Sigmoid colon (tissue), 3 donors: ENCODE data around the gene SPTBN4.

ENCODE experiments used
- POLR2A ChIP-seq, 2 donors: fragments of 450-650 bp; IDR thresholded peaks; one replicate each; pipeline ENCODE4 v1.6.1; 2016; ENCODE audit warnings: antibody characterized with exemption in 2 of 2, mild to moderate bottlenecking in 2 of 2, moderate library complexity in 2 of 2
- TF ChIP-seq, protein P1 (sequence below), 4 experiments: fragments of 450-650 bp in 3 of 4; fragments of 200-600 bp in 1 of 4; IDR thresholded peaks; one replicate each; pipeline ENCODE4 v1.5.1; 2016 to 2019; ENCODE audit warnings: antibody characterized with exemption in 4 of 4, mild to moderate bottlenecking in 3 of 4, moderate library complexity in 2 of 4

DNA sequence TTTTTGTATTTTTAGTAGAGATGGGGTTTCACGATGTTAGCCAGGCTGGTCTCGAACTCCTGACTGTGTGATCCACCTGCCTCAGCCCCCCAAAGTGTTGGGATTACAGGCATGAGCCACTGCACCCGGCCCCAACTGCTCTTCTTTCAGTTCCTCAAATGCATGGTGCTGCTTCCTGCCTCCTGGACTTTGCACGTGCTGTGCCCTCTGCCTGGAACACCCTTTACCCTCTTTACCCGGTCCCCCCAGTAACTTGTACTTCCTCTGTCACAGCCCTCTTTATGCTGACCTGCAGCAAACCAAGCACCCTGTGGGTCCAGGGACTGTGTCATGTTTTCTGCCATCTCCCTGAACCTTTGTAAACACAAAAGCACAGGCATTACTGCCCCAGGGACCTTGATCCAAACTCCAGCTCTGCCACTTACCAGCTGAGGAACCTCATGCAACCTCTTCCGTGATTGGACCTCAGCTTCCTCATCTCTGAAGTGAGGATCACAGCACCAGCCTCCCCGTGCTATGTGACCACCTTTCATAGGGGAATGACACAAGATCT is 5.1 kb upstream of the SPTBN4 start:
- no peak for TF ChIP-seq POLR2A (IDR thresholded peaks at IDR 0.05)
- TF ChIP-seq, protein P1, sequence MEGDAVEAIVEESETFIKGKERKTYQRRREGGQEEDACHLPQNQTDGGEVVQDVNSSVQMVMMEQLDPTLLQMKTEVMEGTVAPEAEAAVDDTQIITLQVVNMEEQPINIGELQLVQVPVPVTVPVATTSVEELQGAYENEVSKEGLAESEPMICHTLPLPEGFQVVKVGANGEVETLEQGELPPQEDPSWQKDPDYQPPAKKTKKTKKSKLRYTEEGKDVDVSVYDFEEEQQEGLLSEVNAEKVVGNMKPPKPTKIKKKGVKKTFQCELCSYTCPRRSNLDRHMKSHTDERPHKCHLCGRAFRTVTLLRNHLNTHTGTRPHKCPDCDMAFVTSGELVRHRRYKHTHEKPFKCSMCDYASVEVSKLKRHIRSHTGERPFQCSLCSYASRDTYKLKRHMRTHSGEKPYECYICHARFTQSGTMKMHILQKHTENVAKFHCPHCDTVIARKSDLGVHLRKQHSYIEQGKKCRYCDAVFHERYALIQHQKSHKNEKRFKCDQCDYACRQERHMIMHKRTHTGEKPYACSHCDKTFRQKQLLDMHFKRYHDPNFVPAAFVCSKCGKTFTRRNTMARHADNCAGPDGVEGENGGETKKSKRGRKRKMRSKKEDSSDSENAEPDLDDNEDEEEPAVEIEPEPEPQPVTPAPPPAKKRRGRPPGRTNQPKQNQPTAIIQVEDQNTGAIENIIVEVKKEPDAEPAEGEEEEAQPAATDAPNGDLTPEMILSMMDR (IDR thresholded peaks at IDR 0.05): no peak
